Ascending aorta (tissue), 2 donors: Measurements from ENCODE around the gene ZNF264. TPM values are rescaled to one million over a fixed set of nuclear protein-coding genes. Genes with fewer than 3 reads are reported as not detected.

Experiments
- DNase-seq, 2 donors: peaks; one replicate each; pipeline ENCODE4 v3.0.0-alpha.2; 2019; ENCODE audit warnings: low spot score in 2 of 2
- H3K27ac ChIP-seq, 2 donors: fragments of 200-600 bp; sonication (generic); one replicate each; pipeline ENCODE4 v1.5.1; 2016 to 2017; ENCODE audit warnings: mild to moderate bottlenecking in 1 of 2
- H3K27me3 ChIP-seq: fragments of 200-600 bp; sonication (generic); one replicate; pipeline ENCODE4 v1.5.1; 2017
- H3K36me3 ChIP-seq, 2 donors: fragments of 200-600 bp; sonication (generic); one replicate each; pipeline ENCODE4 v1.5.1; 2016
- H3K4me1 ChIP-seq, 2 donors: fragments of 200-600 bp; sonication (generic); one replicate each; pipeline ENCODE4 v1.5.1; 2016 to 2017; ENCODE audit warnings: mild to moderate bottlenecking in 1 of 2
- H3K4me3 ChIP-seq, 2 donors: fragments of 200-600 bp; sonication (generic); one replicate each; pipeline ENCODE4 v1.5.1; 2016 to 2017; ENCODE audit warnings: mild to moderate bottlenecking in 1 of 2
- H3K9me3 ChIP-seq, 2 donors: fragments of 200-600 bp; sonication (generic); one replicate each; pipeline ENCODE4 v1.5.1; 2016
- intact Hi-C: fragments of 100-400 bp; cut with DNase I; formaldehyde crosslinking; loops from one replicate; pipeline ENCODE4 v1.15.1; 2023
- total RNA-seq: library from RNA; depleted of rRNA; stranded (reverse); fragments of >200 nt; gene quantifications from one replicate; pipeline ENCODE4 v1.1.0, GENCODE V29; 2016
- TF ChIP-seq, protein P1 (sequence below), 3 experiments: fragments of 200-600 bp in 2 of 3; fragments of 450-650 bp in 1 of 3; sonication (generic) in 2 of 3; IDR thresholded peaks; one replicate each; pipeline ENCODE4 v1.5.1; 2016 to 2019; ENCODE audit warnings: antibody characterized with exemption in 3 of 3, mild to moderate bottlenecking in 1 of 3, moderate library complexity in 1 of 3

ZNF264 gene
- 183 TPM for total RNA-seq

GRCh38 chr19:57191141-57192076 is at the start of gene ZNF264:
ZNF264 (plus strand) TSS chr19:57191500; CDS start chr19:57191914, 414 bp downstream.
- no peaks in the 10 kb centered on the region for H3K27me3 ChIP-seq
- DNase-seq, result peak; percentile 47 to 93
- TF ChIP-seq, protein P1, sequence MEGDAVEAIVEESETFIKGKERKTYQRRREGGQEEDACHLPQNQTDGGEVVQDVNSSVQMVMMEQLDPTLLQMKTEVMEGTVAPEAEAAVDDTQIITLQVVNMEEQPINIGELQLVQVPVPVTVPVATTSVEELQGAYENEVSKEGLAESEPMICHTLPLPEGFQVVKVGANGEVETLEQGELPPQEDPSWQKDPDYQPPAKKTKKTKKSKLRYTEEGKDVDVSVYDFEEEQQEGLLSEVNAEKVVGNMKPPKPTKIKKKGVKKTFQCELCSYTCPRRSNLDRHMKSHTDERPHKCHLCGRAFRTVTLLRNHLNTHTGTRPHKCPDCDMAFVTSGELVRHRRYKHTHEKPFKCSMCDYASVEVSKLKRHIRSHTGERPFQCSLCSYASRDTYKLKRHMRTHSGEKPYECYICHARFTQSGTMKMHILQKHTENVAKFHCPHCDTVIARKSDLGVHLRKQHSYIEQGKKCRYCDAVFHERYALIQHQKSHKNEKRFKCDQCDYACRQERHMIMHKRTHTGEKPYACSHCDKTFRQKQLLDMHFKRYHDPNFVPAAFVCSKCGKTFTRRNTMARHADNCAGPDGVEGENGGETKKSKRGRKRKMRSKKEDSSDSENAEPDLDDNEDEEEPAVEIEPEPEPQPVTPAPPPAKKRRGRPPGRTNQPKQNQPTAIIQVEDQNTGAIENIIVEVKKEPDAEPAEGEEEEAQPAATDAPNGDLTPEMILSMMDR (IDR thresholded peaks at IDR 0.05), result no peak
- peaks cover 0 to 8% of the 10 kb centered on the region in 2 donors for H3K4me1 ChIP-seq
- peak within 1 kb of the TSS; percentile 85 to 91 for H3K27ac ChIP-seq
- H3K4me3 ChIP-seq, result peak within 1 kb of the TSS; percentile 95 to 100
- H3K36me3 ChIP-seq, result peaks cover 33% of the 10 kb centered on the region in 2 donors
- intact Hi-C loops, result loop anchor here (2.0 to 5.0 kb wide), 2 partner anchors 19 to 51 kb away; partner anchors contain the start of gene ZNF805
- peaks cover 0 to 15% of the 10 kb centered on the region in 2 donors for H3K9me3 ChIP-seq

DNA sequence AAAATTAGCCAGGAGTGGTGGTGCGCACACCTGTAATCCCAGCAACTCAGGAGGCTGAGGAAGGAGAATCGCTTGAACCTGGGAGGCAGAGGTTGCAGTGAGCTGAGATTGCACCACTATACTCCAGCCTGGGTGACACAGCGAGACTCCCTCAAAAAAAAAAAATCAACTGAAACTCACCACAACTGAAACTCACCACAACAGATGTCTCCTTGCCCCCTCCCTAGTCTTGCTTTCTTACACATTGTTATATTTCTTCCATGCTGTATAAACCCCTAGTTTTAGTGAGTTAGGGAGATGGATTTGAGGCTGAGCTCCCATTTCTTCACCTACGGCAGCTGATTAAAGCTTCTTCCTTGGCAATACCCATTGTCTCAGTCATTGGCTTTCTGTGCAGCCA is 49.6 kb upstream of the ZNF264 start:
- H3K36me3 ChIP-seq, result no peaks in the 10 kb centered on the region
- H3K27me3 ChIP-seq, result no peaks in the 10 kb centered on the region
- TF ChIP-seq, protein P1 (IDR thresholded peaks at IDR 0.05), result no peak
- intact Hi-C loops, result no loop called here
- H3K4me3 ChIP-seq, result no peak overlapping the region
- H3K4me1 ChIP-seq, result no peaks in the 10 kb centered on the region
- H3K27ac ChIP-seq, result no peak overlapping the region
- no peak for DNase-seq
- H3K9me3 ChIP-seq, result no peaks in the 10 kb centered on the region

- TF ChIP-seq, protein P1 (IDR thresholded peaks at IDR 0.05), result no peak
- intact Hi-C loops, result no loop called here
- Histone ChIP-seq H3K27ac (no peak overlapping the region), H3K9me3 (no peaks in the 10 kb centered on the region), H3K27me3 (no peaks in the 10 kb centered on the region), H3K4me1 (no peaks in the 10 kb centered on the region), H3K36me3 (no peaks in the 10 kb centered on the region), H3K4me3 (no peak overlapping the region)
- no peak for DNase-seq
These were observed 38.4 kb upstream of the ZNF264 start for GRCh38 chr19:57152921-57153320.

DNA sequence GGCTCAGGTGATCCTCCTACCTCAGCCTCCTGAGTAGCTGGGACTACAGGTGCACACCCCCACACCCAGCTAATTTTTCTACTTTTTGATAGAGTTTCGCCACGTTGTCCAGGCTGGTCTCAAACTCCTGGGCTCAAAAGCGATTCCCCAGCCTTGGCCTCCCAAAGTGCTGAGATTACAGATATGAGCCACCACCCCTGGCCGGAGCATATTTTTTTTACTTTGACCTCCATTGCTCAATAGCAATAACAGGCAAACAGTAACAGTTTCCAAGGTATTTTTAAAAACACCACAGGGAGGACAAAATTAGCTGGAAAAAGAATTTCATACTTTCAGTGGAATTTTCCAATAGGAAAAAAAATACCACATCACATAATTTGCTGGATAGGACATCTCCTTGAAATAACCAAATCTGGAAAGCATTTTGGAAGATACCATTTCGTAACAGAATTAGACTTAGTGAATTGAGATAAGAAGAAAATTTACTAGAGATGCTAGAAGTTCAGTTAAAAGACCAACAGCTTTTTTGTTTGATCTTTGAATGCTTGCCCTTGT is 29.2 kb upstream of the ZNF264 start:
- Histone ChIP-seq H3K36me3 (no peaks in the 10 kb centered on the region), H3K4me1 (no peaks in the 10 kb centered on the region), H3K27ac (peak overlapping the region; percentile 15 to 23), H3K27me3 (no peaks in the 10 kb centered on the region), H3K9me3 (no peaks in the 10 kb centered on the region), H3K4me3 (no peak overlapping the region)
- no peak for DNase-seq
- intact Hi-C loops, result no loop called here
- TF ChIP-seq, protein P1 (IDR thresholded peaks at IDR 0.05), result no peak

- Histone ChIP-seq H3K36me3 (no peaks in the 10 kb centered on the region), H3K4me3 (no peak overlapping the region), H3K9me3 (no peaks in the 10 kb centered on the region), H3K27me3 (no peaks in the 10 kb centered on the region), H3K4me1 (no peaks in the 10 kb centered on the region), H3K27ac (no peak overlapping the region)
- intact Hi-C loops, result no loop called here
- no peak for DNase-seq
- TF ChIP-seq, protein P1 (IDR thresholded peaks at IDR 0.05), result no peak
These were observed 25.5 kb upstream of the ZNF264 start for GRCh38 chr19:57165846-57166245.
